SK-N-DZ (cell line): ENCODE results near the gene CDON.
A peak's percentile ranks its signal among the peaks of the same experiment; 100 is the strongest.

Experiments used
- DNase-seq: peaks from one replicate; pipeline ENCODE4 v3.0.0-alpha.2; 2015; ENCODE audit warnings: low spot score

CDON gene

DNA sequence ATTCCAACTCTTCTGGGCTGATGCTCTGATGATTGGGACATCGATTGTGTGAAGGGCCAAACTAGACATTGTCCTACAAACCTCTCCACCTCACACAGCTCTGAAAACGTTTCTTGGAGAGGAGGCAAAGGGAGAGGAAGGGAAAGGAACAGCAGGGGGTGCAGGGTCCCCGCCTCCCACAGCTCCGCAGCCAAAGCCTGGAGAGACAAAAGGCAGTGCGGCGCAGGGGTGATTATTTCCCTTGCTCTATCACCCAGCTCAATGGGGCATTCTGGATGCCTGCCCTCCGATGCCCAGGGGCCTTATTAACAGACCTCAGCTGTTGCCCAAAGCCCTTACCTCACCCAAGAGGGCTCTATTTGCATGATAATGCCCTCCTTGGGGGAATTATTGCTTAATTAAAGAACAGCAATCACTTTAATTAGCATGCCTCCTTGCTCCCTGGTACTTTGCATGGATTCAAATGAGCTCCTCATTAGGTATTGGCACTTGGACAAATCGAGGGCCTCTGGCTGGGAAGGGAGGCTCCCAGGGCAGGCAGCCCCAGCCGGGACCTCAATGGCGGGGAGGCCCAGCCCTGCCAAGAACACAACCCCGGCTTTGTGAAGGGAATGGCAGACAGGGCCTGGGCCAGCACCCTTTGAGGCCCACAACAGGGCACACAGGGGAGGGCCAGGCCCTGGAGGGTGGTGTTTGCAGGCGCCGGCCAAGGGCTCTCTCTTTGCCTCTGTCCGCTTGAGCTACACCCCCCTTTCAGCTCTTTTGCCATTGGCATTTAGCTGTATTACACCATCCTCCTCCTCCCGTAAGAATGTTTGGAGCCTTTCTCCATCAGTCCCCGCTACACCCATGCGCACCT, 19.8 kb upstream of the CDON start:
- DNase-seq, result no peak

GRCh38 chr11:126081915-126082250, 19.2 kb upstream of the CDON start:
- DNase-seq, result no peak

DNA sequence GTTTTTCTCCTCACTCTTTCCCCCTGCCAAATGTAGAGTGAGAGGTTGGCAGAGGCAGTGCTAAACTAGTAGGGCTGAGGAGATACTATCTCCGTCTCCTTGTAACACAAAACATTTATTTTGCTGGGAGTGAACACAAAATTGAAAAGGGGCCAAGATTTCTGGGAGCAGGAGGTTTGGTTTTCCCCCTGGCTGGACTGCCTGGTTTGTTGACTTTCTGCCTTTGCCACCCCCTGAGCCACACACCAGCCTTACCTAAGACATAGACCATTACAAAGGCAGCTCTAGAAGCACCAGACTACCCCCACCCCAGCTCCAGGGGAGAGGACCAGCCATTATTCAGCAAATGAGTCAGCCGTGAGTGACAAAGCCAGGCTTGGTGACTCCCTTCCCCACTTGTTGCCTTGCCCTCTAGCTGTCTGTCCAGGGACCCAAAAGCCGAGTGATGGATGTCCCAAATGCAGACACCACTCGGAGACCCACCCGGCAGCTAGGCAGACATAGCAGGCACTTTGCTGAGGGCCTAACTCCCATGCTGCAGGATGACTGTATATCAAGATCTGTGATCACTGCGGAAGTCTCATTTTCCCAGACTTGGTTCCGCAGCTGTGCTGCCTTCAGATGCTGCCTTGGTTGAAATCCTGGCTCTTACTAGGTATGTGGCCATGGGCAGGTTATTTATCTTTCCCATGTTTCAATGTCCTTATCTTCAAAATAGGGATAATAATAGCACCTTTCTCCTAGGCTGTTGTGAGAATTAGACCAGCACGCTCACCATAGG, 17.7 kb upstream of the CDON start:
- peak; percentile 21 for DNase-seq

GRCh38 chr11:126079621-126080124, 17.0 kb upstream of the CDON start:
- peak; percentile 29 for DNase-seq

- no peak for DNase-seq
Measured at GRCh38 chr11:126076641-126077040, 14.0 kb upstream of the CDON start.

- no peak for DNase-seq
Measured at GRCh38 chr11:126072801-126073594, 10.3 kb upstream of the CDON start.

- DNase-seq, result no peak
Measured at GRCh38 chr11:126072141-126072741, 9.6 kb upstream of the CDON start.

DNA sequence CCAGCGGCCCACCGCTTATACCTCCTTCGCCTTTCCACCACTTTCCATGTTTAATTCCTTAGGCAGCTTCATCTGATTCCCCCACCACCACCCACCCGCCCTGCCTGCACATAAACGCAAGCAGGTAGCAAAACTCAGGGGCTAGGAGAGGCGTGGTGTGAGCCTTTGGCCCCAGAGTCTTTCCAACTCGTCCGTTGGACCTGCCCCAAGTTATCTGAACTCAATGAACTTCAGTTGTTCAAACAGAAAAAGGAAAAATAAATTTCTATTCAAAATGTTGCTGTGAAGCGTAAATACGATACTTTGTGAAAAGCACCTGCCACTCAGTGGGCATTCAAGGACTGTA, 814 bp upstream of the CDON start:
- DNase-seq, result no peak

GRCh38 chr11:126061707-126062678, 673 bp downstream of the CDON start:
- DNase-seq, result peak; percentile 62

DNA sequence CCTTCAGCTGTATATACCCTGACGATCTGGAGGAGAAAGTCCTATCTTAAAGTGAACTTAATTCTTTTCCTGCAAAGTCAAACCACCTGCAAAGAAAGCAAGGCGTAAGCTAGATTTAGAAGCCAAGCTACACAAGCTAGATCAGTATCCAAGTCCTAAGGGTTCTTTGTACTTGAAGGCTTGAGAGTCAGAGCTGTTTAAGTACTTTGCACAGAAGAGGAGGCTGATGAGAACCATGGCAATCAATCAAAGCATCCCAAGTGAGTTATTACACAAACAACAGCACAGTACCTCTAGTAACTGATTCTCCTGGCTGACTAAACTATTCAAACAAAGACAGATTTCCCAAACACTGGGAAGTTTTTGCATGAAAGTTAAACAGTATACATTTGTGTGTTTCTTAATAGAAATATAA, 1.9 kb downstream of the CDON start:
- DNase-seq, result peak; percentile 3

GRCh38 chr11:126059238-126059781, 3.4 kb downstream of the CDON start:
- peak; percentile 8 for DNase-seq

DNA sequence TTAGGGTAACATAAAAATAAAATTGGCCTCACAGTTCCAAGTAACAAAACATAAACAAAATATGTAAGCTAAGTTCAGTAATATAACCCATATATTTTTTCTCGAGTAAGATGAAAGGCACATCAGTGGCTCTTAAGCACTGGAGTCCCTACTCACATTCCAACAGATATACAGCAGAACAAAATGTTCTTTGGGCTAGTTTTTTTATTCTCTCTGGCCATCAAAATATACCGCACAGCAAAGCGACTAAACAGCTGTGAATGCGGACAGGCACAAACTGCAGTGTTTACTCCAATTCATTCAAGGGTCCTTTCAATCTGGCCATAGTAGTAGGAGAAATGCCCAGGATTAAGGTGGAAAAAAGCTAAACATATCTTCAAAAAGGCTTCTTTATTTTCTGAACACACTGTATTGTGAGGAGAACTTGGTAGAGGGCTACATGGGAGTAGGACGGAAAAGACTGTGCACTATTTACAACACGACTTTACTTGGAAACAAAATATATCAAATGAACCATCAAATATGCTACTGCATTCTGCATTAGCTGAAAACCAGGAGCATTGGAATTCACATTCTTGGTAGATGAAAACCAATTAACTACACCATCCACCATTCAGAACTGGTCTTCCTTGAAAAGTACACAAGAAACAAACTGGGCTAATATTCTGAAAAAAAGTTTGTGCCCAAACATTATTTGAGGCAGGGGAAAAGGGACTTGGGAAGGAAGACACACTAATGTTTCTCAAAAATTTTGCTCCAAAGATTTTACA, 4.4 kb downstream of the CDON start:
- no peak for DNase-seq

- DNase-seq, result no peak
Measured at GRCh38 chr11:126054882-126055281, 7.8 kb downstream of the CDON start.

GRCh38 chr11:126054408-126054807, 8.3 kb downstream of the CDON start:
- no peak for DNase-seq

DNA sequence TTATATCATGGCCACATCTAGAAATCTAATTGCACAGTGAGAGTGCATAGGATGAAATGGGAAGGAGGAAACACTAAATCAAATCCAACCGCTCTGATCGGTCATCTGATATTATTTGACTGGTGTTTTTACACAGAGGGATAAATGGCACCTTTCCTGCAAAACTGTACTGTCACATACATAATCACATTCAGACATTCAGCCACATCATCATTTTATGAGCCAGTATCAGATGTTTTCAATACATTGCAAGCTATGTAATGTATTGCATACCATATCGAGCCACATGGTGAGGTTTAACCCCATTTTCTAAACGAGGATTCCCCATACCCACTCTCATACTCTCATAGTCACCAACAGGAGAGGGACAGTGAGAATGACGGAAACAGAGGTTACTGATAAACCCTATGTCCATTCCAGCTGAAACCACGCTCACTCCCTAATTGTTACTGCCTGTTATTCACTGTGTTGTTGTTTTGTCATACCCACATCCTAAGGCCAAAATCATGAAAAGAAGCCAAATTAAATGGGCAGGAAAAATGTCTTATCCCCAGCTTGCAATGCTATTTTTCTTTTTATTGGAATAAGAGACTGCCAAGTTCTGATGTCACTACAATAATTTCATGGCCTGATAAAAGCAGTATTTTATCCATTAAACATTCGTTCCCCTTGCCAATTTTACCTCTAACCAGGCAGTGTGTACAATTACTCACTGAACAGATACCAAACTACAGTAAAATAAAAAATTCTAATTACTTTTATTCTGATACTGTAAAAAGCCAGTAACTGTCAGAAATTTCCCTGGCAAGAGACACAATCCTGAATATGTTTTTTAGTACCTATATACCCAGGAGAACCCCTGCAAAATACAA, 9.0 kb downstream of the CDON start:
- peak; percentile 46 for DNase-seq

- DNase-seq, result no peak
Measured at GRCh38 chr11:126051117-126051516, 11.5 kb downstream of the CDON start.

GRCh38 chr11:126049159-126049558, 13.5 kb downstream of the CDON start:
- peak; percentile 76 for DNase-seq

GRCh38 chr11:126048197-126048596, 14.5 kb downstream of the CDON start:
- no peak for DNase-seq
